Activated naive CD8-positive, alpha-beta T cell treated with anti-CD3 and anti-CD28 coated beads for 36 hours (primary cell): Measurements from ENCODE around the gene LARP4. TPM values are rescaled to one million over a fixed set of nuclear protein-coding genes. Genes with fewer than 3 reads are reported as not detected.
A peak's percentile ranks its signal among the peaks of the same experiment; 100 is the strongest.
"Not testable (repeated sequence)": the region's sequence is repeated elsewhere in the genome, so short reads cannot be mapped to it uniquely, and the experiment has no call there.

Source experiments
- DNase-seq: peaks from one replicate; pipeline ENCODE4 v3.0.0; 2021
- H3K27ac Mint-ChIP-seq: one replicate; pipeline ENCODE4 v1.8.0; 2022; ENCODE audit warnings: mild to moderate bottlenecking, moderate library complexity, mixed read lengths
- H3K27me3 Mint-ChIP-seq: one replicate; pipeline ENCODE4 v1.8.0; 2022; ENCODE audit warnings: mild to moderate bottlenecking, mixed read lengths
- H3K36me3 Mint-ChIP-seq: one replicate; pipeline ENCODE4 v1.8.0; 2021; ENCODE audit warnings: mild to moderate bottlenecking, mixed read lengths
- H3K4me1 Mint-ChIP-seq: one replicate; pipeline ENCODE4 v1.8.0; 2021; ENCODE audit warnings: mixed read lengths
- H3K4me3 Mint-ChIP-seq: one replicate; pipeline ENCODE4 v1.8.0; 2022; ENCODE audit warnings: mild to moderate bottlenecking, moderate library complexity, mixed read lengths
- H3K9me3 Mint-ChIP-seq: one replicate; pipeline ENCODE4 v1.8.0; 2022; ENCODE audit warnings: mixed read lengths
- total RNA-seq, 2 experiments: library from RNA; stranded (reverse); gene quantifications; one replicate each; pipeline ENCODE4 v1.2.3, GENCODE V29; 2021

Gene LARP4
- 100 to 1,000 TPM; 108 to 110 TPM for total RNA-seq

DNA sequence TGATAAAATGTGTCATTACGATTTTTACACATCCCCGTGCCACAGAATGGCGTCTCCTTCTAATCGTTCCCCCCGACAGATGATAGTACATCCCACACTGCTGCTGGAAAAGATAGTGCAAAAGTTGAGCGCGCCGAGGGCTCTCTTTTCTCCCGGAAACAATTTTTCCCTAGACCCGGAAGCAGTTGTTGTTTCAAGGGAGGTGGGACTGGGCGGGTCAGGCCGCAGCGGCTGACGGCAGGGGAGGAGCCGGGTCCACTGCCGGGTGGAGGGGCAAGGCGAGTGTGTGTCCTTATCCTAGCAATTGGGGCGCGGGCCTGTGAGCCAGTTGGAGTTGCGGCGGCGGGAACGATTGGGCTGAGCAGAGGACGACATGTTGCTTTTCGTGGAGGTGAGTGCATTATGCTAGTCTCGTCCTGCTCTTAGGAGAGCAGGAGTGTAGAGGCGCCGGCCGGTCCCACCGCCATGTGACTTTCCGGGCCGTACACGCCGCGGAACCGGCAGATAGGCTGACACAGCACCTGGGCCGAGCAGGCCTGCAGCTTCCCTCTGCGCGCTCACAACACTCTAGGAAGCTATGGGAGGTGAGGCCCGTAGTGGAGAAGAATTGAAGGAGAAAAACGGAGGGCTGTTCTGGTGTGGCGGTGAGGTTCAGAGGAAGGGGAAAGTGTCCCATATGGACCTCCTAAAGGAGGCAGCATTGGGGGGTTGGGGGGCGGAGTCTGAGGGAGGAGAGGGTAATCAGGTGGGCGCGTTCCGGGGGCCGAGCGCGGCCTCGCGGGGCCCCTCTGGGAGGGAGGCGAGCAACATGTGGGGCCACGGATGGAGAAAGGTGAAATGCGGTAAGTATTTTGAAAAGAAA lies at the start of gene LARP4:
LARP4 (plus strand) TSS at position 248 of the 862 bp plus-strand sequence; CDS start at position 374, 126 bp downstream.
- H3K27ac Mint-ChIP-seq = peak within 1 kb of the TSS; percentile 93
- peaks cover 3% of the 10 kb centered on the region for H3K9me3 Mint-ChIP-seq
- peak; percentile 94 for DNase-seq
- no peaks in the 10 kb centered on the region for H3K27me3 Mint-ChIP-seq
- H3K4me3 Mint-ChIP-seq = peak within 1 kb of the TSS; percentile 94
- peaks cover 24% of the 10 kb centered on the region for H3K36me3 Mint-ChIP-seq
- H3K4me1 Mint-ChIP-seq = peaks cover 18% of the 10 kb centered on the region

DNA sequence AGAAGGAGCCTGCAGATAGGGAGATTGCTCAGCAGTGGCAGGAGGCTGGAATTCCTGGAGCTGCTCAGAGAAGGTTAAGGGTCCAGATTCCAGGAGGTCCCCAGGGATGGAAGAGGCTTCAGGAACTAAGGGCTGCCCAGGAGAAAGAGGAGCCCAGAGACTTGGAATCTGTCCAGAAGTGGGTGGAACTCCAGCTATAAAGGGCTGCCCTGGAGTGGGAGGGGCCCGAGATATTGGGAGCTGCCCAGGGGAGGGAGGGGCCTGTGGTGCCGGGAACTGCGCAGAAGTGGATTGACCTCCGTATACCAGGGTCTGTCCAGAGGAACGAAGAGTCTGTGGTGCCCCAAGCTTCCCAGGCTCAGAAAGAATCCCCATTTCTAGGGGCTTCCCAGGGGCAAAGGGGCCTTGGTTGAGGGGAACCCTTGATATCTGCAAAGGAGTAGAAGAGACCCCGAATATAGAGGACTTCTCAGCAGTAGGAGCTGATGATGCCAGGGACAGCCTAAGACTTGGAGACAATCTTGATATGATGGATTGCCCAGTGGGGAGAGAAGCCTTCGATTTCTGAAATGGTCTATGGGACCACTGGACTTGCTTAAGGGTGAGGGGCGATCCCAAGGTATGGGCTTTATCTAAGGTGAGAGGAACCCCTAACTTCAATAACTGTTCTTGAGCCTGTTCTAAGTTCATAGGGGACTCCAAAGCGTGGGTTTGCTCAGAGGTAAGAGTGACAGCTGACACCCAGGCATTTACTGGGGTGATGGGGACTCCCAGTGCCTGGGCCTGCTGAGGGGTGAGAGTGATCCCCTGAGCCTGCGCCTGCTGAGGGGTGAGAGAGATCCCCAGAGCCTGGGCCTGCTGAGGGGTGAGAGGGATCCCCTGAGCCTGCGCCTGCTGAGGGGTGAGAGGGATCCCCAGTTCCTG lies 49.3 kb upstream of the LARP4 start:
- Mint-ChIP-seq H3K9me3 (no peaks in the 10 kb centered on the region), H3K4me1 (no peaks in the 10 kb centered on the region), H3K36me3 (no peaks in the 10 kb centered on the region), H3K27ac (no peak overlapping the region), H3K27me3 (no peaks in the 10 kb centered on the region), H3K4me3 (no peak overlapping the region)
- DNase-seq = no peak

DNA sequence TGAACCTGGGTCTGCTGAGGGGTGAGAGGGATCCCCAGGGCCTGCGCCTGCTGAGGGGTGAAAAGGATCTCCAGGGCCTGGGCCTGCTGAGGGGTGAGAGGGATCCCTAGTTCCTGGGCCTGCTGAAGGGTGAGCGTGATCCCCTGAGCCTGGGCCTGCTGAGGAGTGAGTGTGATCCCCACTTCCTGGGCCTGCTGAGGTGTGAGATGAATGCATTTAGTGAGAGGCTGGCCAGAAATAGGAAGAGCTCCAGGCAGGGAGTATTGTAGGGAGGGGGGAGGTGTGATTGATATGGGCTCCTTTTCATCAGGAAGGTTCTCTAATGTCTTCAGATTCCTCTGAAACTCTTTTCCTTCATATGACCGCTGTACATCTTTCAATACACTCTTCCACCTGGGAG lies 47.3 kb upstream of the LARP4 start:
- no peaks in the 10 kb centered on the region for H3K27me3 Mint-ChIP-seq
- H3K4me3 Mint-ChIP-seq = no peak overlapping the region
- no peak overlapping the region for H3K27ac Mint-ChIP-seq
- H3K36me3 Mint-ChIP-seq = no peaks in the 10 kb centered on the region
- DNase-seq = no peak
- H3K4me1 Mint-ChIP-seq = no peaks in the 10 kb centered on the region
- no peaks in the 10 kb centered on the region for H3K9me3 Mint-ChIP-seq

DNA sequence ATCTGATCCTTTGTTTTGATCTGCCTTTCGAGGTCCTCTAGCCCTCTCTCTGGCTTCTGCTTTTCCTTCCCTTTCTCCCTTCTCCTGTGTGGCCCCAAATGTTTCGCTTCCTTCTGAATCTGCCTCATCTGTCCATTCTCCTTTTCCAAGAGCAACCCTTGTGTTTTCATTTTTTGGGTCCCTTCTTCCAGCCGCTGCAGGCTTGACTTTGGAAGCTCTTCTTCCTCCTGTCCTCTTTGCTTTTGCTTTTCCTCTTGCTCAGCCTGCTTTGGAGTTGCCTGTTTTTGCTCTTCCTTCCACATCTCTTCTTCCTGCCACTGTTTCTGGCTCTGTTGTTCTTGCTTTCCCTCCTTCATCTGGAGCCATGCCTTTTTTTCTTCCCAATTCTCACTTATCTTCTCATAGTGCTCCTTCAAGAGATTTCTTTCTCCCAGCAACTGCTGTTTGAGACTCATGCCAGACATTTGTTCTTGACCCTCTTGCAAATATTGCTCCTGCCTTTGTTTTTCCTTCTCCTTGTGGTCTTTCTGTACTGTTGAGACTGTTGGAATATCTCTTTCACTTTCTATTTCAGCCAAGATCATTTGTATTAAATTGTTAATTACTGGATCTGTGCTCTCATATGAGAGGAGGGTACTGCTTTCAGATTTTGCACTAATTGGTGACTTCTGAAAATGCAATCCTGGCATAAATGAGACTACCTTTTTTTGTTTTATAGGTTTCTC lies 46.7 kb upstream of the LARP4 start:
- no peaks in the 10 kb centered on the region for H3K9me3 Mint-ChIP-seq
- no peaks in the 10 kb centered on the region for H3K27me3 Mint-ChIP-seq
- no peaks in the 10 kb centered on the region for H3K4me1 Mint-ChIP-seq
- H3K36me3 Mint-ChIP-seq = no peaks in the 10 kb centered on the region
- H3K27ac Mint-ChIP-seq = no peak overlapping the region
- no peak for DNase-seq
- no peak overlapping the region for H3K4me3 Mint-ChIP-seq

DNA sequence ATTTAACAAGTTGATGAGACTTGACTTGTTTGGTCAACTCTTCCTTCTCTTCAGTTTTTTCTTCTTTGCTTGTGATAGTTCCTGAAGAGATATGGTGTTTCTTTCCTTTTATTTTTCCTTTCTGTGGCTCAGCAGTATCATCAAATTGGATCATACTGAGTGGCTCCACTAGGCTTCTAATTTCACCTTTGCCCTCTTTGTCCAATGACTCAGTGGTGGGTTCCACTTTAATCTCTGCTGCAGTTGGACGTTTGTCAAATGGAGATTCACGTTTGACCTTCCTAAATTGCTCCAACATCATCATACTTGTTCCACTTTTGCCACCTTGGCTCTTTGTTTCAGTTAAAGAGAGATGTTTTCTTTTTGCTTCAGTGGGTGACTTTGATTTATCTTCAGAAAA lies 45.8 kb upstream of the LARP4 start:
- H3K27ac Mint-ChIP-seq = no peak overlapping the region
- H3K27me3 Mint-ChIP-seq = no peaks in the 10 kb centered on the region
- H3K4me1 Mint-ChIP-seq = no peaks in the 10 kb centered on the region
- H3K9me3 Mint-ChIP-seq = no peaks in the 10 kb centered on the region
- H3K36me3 Mint-ChIP-seq = no peaks in the 10 kb centered on the region
- no peak for DNase-seq
- H3K4me3 Mint-ChIP-seq = no peak overlapping the region

DNA sequence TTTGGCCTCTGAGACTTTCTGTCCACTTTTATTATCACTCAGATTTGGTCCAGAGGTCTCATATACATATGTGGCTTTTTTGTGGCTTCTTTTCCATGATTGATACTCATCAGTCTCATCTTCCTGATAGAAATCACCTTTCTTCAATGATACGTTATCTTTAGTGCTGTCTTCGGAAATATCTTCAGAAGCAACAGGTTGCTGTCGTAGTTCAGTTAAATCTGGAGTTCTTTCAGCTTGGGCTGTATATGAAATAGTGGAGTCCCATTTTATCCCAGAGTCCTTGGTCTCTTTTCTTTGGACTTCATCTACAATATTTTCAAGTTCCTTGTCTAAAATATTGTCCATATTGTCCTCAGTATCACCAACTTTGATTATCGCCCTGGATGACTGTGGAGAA lies 45.3 kb upstream of the LARP4 start:
- Mint-ChIP-seq H3K27me3 (no peaks in the 10 kb centered on the region), H3K4me3 (no peak overlapping the region), H3K36me3 (no peaks in the 10 kb centered on the region), H3K4me1 (no peaks in the 10 kb centered on the region), H3K9me3 (no peaks in the 10 kb centered on the region), H3K27ac (no peak overlapping the region)
- DNase-seq = no peak

DNA sequence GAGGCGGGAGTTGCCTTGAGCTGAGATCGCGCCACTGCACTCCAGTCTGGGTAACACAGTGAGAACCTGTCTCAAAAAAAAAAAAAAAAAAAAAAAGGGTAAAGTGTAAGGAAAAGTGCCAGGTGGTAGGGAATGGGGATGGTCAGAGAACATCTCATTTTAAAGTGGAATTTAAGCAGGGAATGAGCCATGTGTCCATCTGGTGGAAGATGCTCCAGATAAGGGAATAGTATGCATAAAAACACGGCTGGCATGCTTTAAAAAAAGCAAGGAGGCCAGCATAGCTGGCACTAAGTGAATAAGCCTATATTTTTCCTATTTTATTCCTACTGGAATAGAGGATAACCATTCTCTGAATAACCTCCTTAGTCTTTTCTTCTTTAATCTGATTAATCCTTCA lies 38.0 kb upstream of the LARP4 start:
- H3K27ac Mint-ChIP-seq = no peak overlapping the region
- H3K9me3 Mint-ChIP-seq = no peaks in the 10 kb centered on the region
- H3K4me3 Mint-ChIP-seq = no peak overlapping the region
- H3K4me1 Mint-ChIP-seq = no peaks in the 10 kb centered on the region
- H3K27me3 Mint-ChIP-seq = no peaks in the 10 kb centered on the region
- DNase-seq = no peak
- H3K36me3 Mint-ChIP-seq = no peaks in the 10 kb centered on the region

DNA sequence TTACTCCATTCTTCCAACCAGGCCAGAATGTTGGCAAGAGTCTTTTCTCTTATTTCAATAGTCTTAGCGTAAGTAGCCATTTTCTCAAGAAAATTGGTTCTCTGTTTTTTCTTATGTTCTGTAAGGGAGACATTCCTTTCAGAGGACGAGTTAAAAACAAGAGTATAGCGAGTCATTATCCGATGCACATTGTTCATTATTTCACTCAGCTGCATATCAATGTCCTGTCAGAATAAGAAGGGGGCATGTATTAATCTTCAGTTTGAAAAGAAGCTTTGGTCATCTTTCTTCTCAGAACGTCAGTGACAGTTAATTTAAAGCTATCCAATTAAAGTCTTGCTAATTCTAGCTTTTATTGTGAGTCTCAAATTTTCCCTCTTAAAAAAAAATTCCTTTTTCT lies 37.5 kb upstream of the LARP4 start:
- no peaks in the 10 kb centered on the region for H3K36me3 Mint-ChIP-seq
- H3K9me3 Mint-ChIP-seq = no peaks in the 10 kb centered on the region
- no peak overlapping the region for H3K27ac Mint-ChIP-seq
- H3K4me1 Mint-ChIP-seq = no peaks in the 10 kb centered on the region
- no peak for DNase-seq
- no peaks in the 10 kb centered on the region for H3K27me3 Mint-ChIP-seq
- H3K4me3 Mint-ChIP-seq = no peak overlapping the region

DNA sequence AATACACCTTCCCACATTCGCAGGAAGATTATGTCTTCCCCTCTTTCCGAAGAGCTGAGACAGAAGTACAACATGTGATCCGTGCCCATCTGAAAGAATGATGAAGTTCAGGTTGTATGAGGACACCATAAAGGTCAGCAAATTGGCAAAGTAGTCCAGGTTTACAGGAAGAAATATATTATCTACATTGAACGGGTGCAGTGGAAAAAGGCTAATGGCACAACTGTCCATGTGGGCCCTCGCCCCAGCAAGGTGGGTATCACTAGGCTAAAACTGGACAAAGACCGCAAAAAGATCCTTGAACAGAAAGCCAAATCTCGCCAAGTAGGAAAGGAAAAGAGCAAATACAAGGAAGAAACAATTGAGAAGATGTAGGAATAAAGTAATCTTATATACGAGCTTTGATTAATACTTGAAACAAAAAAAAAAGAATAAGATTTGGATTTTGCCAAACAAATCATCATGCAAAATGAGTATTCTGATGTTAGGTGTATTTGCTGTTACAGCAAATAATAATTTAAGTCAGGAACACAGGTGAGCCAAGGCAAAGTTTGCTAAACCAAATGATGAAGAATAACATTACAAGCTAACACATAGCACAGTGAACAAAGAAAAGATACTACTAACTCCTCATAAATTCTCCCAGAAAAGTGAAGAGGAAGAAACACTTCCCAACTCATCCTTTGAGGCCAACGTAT lies 34.8 kb upstream of the LARP4 start:
- H3K4me3 Mint-ChIP-seq = no peak overlapping the region
- H3K27me3 Mint-ChIP-seq = no peaks in the 10 kb centered on the region
- no peaks in the 10 kb centered on the region for H3K36me3 Mint-ChIP-seq
- no peaks in the 10 kb centered on the region for H3K4me1 Mint-ChIP-seq
- H3K9me3 Mint-ChIP-seq = no peaks in the 10 kb centered on the region
- DNase-seq = no peak
- H3K27ac Mint-ChIP-seq = no peak overlapping the region

DNA sequence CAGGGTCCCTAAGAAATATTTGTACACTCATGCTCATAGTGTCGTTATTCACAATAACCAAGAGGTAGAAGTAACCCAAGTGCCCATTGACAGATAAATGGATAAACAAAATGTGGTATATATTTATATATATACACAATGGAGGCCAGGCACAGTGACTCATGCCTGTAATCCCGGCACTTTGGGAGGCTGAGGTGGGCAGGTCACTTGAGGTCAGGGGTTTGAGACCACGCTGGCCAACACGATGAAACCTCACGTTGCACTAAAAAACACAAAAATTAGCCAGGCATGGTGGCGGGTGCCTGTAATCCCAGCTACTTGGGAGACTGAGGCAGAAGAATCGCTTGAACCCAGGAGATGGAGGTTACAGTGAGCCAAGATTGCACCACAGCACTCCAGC lies 30.0 kb upstream of the LARP4 start:
- H3K27ac Mint-ChIP-seq = not testable (repeated sequence)

DNA sequence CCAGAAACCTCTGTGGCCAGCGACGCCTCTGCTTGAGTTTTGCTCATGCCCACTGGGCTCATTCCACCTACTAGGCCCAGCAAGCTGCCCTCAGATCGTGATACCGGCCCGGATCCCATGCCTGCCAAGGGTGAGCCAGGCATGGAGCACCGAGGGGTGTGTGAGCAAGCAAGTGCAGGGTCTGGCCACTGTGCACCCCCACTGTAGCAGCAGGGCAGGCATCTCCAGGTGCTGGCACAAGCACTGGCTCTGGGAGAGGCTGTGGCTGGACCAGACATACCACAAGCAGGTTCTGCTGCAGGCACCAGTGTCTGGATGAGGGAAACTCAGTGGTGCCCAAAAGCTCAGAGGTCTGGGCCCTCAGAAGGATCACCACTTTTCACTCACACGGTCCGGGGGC lies 24.9 kb upstream of the LARP4 start:
- Mint-ChIP-seq H3K27me3 (no peaks in the 10 kb centered on the region), H3K9me3 (no peaks in the 10 kb centered on the region), H3K4me3 (no peak overlapping the region), H3K4me1 (no peaks in the 10 kb centered on the region), H3K27ac (no peak overlapping the region), H3K36me3 (no peaks in the 10 kb centered on the region)
- no peak for DNase-seq

More for the DNA sequence above, 30.0 kb upstream of the LARP4 start:
- not testable (repeated sequence) for DNase-seq, H3K4me1 Mint-ChIP-seq, H3K4me3 Mint-ChIP-seq, H3K9me3 Mint-ChIP-seq, H3K36me3 Mint-ChIP-seq, H3K27me3 Mint-ChIP-seq

DNA sequence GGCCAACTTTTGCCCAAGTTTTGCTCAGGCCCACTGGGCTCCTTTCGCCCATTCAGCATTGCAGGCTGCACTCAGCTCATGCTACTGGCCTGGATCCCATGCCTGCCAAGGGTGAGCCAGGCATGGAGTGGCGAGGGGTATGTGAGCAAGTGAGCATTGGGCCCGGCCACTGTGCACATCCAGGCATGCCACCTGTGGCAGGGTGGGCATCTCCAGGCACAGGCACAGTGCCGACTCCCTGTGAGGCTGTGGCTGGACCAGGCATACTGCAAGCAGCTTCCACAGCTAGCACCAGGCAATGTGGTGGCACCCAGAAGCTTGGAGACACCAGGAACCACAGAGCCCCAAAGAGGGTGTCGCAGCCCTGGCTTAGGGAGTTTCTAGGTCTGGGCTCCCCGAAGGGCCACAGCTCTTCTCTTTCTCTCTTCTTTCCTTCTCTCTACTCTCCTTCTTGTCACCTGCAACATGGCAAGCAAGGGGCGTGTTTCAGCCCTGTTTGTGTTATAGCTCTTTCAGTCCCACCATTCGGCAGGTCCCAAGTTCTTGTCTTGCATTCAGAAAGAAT lies 19.8 kb upstream of the LARP4 start:
- H3K27me3 Mint-ChIP-seq = no peaks in the 10 kb centered on the region
- H3K9me3 Mint-ChIP-seq = no peaks in the 10 kb centered on the region
- no peaks in the 10 kb centered on the region for H3K36me3 Mint-ChIP-seq
- DNase-seq = no peak
- H3K27ac Mint-ChIP-seq = no peak overlapping the region
- H3K4me3 Mint-ChIP-seq = no peak overlapping the region
- no peaks in the 10 kb centered on the region for H3K4me1 Mint-ChIP-seq

DNA sequence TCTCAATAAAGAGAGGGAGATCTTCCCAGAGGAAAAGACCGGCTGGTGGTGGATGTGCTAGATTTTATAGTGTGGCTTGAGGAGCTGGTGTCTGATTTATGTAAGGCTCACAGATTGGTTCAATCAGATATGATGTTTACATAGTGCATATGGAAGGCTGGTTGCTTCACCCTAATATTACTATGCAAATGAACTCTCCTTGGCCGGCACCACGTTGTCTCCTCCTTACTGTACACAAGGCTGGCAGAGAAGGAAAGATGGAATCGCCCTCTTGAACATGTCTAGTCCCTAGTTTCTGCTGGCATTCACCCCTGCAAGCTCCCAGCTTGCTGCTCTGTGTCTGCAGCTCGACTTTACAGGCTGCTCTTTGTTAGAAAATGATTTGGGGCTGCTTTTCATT lies 13.2 kb upstream of the LARP4 start:
- H3K36me3 Mint-ChIP-seq = no peaks in the 10 kb centered on the region
- H3K4me3 Mint-ChIP-seq = no peak overlapping the region
- no peak overlapping the region for H3K27ac Mint-ChIP-seq
- no peak for DNase-seq
- H3K4me1 Mint-ChIP-seq = peaks cover 2% of the 10 kb centered on the region
- no peaks in the 10 kb centered on the region for H3K9me3 Mint-ChIP-seq
- H3K27me3 Mint-ChIP-seq = no peaks in the 10 kb centered on the region

DNA sequence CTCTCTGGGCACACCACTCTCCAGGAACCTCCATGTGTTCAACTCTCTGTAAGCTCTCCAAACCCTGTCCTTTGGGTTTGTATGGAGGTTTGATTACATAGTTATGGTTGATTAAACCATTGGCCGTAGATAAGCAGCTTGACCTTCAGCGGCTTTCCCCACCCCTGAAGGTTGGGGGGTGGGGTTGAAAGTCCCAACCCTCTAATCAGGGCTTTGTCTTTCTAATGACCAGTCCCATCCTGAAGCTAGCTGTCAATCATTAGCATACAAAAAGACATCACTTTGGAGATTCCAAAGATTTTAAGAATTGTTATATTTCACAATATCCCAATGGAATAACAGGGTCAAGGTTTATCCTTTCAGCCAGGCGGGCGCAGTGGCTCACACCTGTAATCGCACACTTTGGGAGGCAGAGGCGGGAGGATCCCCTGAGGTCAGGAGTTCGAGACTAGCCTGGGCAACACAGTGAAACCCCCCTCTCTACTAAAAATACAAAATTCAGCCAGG lies 12.7 kb upstream of the LARP4 start:
- Mint-ChIP-seq H3K4me3 (no peak overlapping the region), H3K4me1 (peaks cover 2% of the 10 kb centered on the region), H3K36me3 (no peaks in the 10 kb centered on the region), H3K27me3 (no peaks in the 10 kb centered on the region), H3K27ac (no peak overlapping the region), H3K9me3 (no peaks in the 10 kb centered on the region)
- no peak for DNase-seq
